GM18951 (cell line): ENCODE results near the gene ACBD5.
"Not testable (repeated sequence)": the region's sequence is repeated elsewhere in the genome, so short reads cannot be mapped to it uniquely, and the experiment has no call there.

Source experiments
- POLR2A ChIP-seq: IDR thresholded peaks from 4 replicates; pipeline ENCODE4 v1.6.1; 2011; ENCODE audit warnings: mild to moderate bottlenecking; ENCODE audit not compliant: insufficient read length, insufficient read depth; ENCODE audit errors: extremely low read depth
- in situ Hi-C: fragments of 300-500 bp; cut with MboI; formaldehyde crosslinking; loops from one replicate; pipeline ENCODE4 v1.12.0; 2022; ENCODE audit warnings: low sequenced_read_pairs, mixed read lengths, inconsistent platforms; ENCODE audit not compliant: unreplicated experiment

Gene ACBD5, protein sequence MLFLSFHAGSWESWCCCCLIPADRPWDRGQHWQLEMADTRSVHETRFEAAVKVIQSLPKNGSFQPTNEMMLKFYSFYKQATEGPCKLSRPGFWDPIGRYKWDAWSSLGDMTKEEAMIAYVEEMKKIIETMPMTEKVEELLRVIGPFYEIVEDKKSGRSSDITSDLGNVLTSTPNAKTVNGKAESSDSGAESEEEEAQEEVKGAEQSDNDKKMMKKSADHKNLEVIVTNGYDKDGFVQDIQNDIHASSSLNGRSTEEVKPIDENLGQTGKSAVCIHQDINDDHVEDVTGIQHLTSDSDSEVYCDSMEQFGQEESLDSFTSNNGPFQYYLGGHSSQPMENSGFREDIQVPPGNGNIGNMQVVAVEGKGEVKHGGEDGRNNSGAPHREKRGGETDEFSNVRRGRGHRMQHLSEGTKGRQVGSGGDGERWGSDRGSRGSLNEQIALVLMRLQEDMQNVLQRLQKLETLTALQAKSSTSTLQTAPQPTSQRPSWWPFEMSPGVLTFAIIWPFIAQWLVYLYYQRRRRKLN

GRCh38 chr10:27240212-27241009 lies at the start of gene ACBD5:
TSS of gene ACBD5 (minus strand) at chr10:27240797. CDS start at chr10:27240688, 109 bp downstream.
- in situ Hi-C loops = no loop called here
- TF ChIP-seq POLR2A = peak; percentile 51

GRCh38 chr10:27285093-27285492 lies 44.5 kb upstream of the ACBD5 start:
- in situ Hi-C loops = no loop called here
- no peak for TF ChIP-seq POLR2A

GRCh38 chr10:27276581-27276980 lies 36.0 kb upstream of the ACBD5 start:
- in situ Hi-C loops = no loop called here
- no peak for TF ChIP-seq POLR2A

DNA sequence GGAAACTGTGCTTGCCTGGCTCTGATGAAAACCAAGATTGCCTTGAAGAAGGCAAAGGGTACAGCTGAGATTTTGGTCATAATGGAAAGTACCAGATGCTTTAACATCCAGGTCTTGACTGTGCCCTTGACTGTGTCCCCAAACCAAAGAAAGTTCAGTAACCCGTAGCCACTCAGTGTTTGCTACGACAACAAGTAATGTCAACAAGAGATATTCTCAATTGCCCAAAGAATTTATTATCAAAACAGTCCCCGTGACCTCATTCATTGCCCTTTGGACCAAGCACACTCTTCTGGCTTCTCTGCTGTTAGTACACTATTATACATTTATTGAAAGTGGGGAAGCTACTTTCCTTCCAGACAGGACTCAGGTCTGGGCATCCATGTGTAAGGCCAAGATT lies 25.4 kb upstream of the ACBD5 start:
- in situ Hi-C loops = not testable (repeated sequence)

GRCh38 chr10:27262788-27263187 lies 22.2 kb upstream of the ACBD5 start:
- in situ Hi-C loops = not testable (repeated sequence)

DNA sequence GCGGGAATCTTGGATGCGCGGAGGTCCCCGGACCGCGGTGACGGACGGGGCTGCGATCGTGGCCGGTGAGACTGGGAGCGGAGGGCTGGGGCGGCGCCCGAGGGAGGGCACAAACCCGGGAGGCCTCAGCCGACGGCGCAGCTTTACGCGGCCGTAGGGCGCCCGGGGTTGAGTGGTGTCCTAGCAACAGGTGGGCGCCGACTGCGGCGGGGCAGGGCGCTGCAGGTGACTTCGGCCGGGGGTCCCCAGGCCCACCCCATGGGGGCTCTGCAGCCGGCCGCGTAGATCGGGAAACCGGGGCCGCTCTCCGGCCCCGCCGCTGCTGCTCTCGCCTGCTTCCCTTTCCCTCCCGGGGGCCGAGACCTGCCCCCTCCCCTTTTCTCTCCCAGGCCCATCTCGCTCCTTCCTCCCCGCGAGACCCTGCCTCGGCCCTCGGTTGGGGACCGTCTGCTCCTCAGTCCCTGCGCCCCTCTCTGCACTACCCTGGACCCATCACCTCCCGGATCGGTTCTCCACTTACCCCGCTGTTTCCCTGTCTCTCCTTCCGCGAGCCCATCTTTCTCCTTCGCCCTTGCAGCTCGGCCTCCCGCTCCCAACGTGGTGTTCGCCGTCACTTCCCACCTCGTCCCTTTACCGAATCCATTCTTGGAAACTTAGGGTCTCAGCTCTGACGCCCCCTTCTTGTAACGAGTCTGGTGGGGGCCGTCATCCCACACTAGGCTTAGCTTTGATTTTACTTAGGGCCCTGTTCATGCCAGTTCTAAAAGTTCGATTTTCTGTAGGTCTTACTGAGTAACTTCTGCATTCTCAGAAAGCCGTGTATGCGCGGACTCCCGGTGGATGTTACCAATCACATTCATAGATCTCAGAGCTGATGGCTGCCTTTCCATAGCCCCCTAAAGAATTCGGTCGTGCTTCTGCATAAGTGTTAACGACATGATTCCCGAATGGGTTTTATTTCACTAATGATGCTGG lies 18.5 kb upstream of the ACBD5 start:
- in situ Hi-C loops = no loop called here
- no peak for TF ChIP-seq POLR2A

DNA sequence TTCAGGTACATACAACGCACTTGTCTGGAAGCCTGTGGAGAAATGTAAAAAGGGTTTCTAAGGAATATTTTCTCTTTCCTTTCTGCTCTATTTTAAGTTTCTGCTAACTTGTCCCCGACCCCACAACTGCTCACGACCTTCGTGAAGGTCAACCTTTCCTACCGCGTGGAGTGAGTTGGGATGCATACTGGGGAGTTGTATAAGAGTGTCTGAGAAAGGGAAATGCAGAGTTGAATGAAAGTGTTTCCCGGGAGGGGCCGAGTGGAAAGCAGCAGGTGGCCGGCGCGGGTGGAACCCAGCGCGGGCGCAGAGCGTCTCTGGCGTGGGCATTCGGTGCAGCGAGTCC lies 17.9 kb upstream of the ACBD5 start:
- in situ Hi-C loops = no loop called here
- no peak for TF ChIP-seq POLR2A

DNA sequence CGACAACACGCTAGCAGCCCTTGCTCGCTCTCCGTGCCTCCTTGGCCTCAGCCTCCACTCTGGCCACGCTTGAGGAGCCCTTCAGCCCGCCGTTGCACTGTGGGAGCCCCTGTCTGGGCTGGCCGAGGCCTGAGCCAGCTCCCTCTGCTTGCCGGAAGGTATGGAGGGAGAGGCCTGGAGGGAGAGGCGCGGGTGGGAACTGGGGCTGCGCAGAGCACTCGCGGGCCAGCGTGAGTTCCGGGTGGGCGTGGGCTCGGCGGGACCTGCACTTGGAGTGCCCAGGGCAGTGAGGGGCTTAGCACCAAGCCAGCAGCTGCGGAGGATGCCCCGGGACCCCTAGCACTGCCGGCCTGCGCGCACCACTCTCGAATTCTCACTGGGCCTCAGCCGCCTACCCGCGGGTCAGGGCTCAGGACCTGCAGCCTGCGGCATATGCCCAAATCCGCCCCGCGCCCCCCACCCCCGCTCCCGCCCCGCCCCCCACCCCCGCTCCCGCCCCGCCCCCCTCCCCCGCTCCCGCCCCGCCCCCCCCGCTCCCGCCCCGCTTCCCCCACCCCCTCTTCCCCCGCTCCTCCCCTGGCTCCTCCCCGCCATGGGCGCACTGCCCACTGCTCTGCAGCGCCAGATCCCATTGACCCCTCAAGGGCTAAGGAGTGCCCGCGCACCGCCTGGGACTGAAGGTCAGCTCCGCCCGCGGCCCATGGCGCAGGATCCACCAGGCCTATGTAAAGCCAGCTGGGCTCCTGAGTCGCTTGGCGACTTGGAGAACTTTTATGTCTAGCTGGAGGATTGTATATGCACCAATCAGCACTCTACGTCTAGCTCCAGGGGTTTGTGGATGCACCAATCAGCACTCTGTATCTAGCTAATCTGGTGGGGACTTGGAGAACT lies 15.9 kb upstream of the ACBD5 start:
- in situ Hi-C loops = no loop called here
- no peak for TF ChIP-seq POLR2A

DNA sequence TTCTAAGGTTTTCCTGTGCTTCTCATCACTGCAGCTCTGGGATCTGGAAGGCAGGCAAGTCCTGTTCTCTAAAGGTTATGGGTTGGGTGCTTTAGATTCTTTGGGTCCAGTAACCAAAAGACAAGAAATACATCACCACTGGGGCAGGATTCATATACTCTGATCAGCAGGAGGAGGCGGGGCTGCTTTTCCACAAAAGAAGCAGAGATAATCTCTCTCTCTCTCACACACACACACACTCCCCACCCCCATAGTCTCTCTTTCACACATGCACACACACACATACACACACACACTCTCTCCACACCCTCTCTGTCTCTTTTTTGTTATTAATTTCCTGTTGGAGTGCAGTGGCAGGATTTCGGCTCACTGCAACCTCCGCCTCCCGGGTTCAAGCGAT lies 13.0 kb upstream of the ACBD5 start:
- TF ChIP-seq POLR2A = no peak
- in situ Hi-C loops = no loop called here

- TF ChIP-seq POLR2A = peak; percentile 56
- in situ Hi-C loops = no loop called here
Measured at GRCh38 chr10:27252267-27253000, 11.8 kb upstream of the ACBD5 start.

DNA sequence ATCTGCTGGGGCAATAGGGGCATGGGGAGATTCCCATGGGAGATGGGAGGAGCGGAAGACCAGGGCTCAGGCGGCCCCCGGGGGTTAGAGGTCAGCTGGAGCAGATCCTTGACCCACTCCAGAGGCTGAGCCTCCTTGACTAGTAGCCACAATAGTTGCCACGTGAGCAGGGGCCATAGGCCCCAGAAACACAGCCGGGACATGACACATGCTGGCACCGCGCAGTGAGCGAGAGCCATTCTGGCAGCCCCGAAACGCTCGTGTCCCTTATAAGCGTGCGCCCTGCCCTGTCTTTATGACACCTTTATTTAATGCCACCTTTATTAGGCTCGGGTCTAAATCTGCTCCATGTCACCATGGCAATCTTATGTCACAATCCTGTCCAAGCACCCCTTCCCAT lies 11.0 kb upstream of the ACBD5 start:
- in situ Hi-C loops = no loop called here
- TF ChIP-seq POLR2A = no peak
